NT2/D1 (cell line): Measurements from ENCODE around the gene CD5L.

Experiments
- DNase-seq: peaks from one replicate; pipeline ENCODE4 v3.0.0-alpha.2; 2011; ENCODE audit warnings: low read depth, low spot score
- H3K27me3 ChIP-seq: 2 replicates; pipeline ENCODE4 v1.6.0; 2011; ENCODE audit warnings: mild to moderate bottlenecking; ENCODE audit not compliant: insufficient read length, insufficient read depth
- H3K36me3 ChIP-seq: 2 replicates; pipeline ENCODE4 v1.6.1; 2011; ENCODE audit warnings: mild to moderate bottlenecking, low read length, mixed read lengths; ENCODE audit not compliant: insufficient read depth, insufficient read length
- H3K4me1 ChIP-seq: 2 replicates; pipeline ENCODE4 v1.5.1; 2011; ENCODE audit not compliant: insufficient read depth, insufficient read length
- H3K4me3 ChIP-seq: 2 replicates; pipeline ENCODE4 v1.5.1; 2011; ENCODE audit warnings: low read depth; ENCODE audit not compliant: insufficient read length
- H3K9ac ChIP-seq: 2 replicates; pipeline ENCODE4 v1.6.0; 2011; ENCODE audit warnings: low read depth; ENCODE audit not compliant: insufficient read length
- H3K9me3 ChIP-seq: 2 replicates; pipeline ENCODE4 v1.5.1; 2011; ENCODE audit warnings: mild to moderate bottlenecking, low read length; ENCODE audit not compliant: insufficient read depth
- SUZ12 ChIP-seq: IDR thresholded peaks from 2 replicates; pipeline ENCODE4 v1.6.1; 2011; ENCODE audit not compliant: insufficient read length, insufficient read depth; ENCODE audit errors: extremely low read depth
- YY1 ChIP-seq: IDR thresholded peaks from 2 replicates; pipeline ENCODE4 v1.6.1; 2011; ENCODE audit not compliant: insufficient read length, insufficient read depth
- ZNF274 ChIP-seq: IDR thresholded peaks from 2 replicates; pipeline ENCODE4 v1.6.1; 2011; ENCODE audit warnings: mild to moderate bottlenecking, low read depth, low read length

Gene CD5L

GRCh38 chr1:157841708-157842107 lies at the start of gene CD5L:
Gene CD5L (minus strand): TSS chr1:157841808. CDS start chr1:157841701, 107 bp downstream.
- Histone ChIP-seq H3K9me3 (no peaks in the 10 kb centered on the region), H3K36me3 (no peaks in the 10 kb centered on the region), H3K9ac (no peak within 1 kb of the TSS), H3K4me1 (no peaks in the 10 kb centered on the region), H3K27me3 (no peaks in the 10 kb centered on the region), H3K4me3 (no peak within 1 kb of the TSS)
- no peak for TF ChIP-seq SUZ12
- no peak for TF ChIP-seq ZNF274
- TF ChIP-seq YY1 = no peak
- no peak for DNase-seq

- TF ChIP-seq YY1 = no peak
- TF ChIP-seq SUZ12 = no peak
- no peak for TF ChIP-seq ZNF274
- Histone ChIP-seq H3K9ac (no peak overlapping the region), H3K27me3 (no peaks in the 10 kb centered on the region), H3K9me3 (no peaks in the 10 kb centered on the region), H3K36me3 (no peaks in the 10 kb centered on the region), H3K4me3 (no peak overlapping the region), H3K4me1 (no peaks in the 10 kb centered on the region)
- DNase-seq = no peak
Observed at GRCh38 chr1:157882580-157882979, 41.0 kb upstream of the CD5L start.

- H3K4me1 ChIP-seq = no peaks in the 10 kb centered on the region
- H3K4me3 ChIP-seq = no peak overlapping the region
- no peaks in the 10 kb centered on the region for H3K36me3 ChIP-seq
- H3K27me3 ChIP-seq = no peaks in the 10 kb centered on the region
- no peaks in the 10 kb centered on the region for H3K9me3 ChIP-seq
- DNase-seq = no peak
- no peak overlapping the region for H3K9ac ChIP-seq
- TF ChIP-seq YY1 (no peak), SUZ12 (no peak), ZNF274 (no peak)
Observed at GRCh38 chr1:157880621-157881020, 39.0 kb upstream of the CD5L start.

GRCh38 chr1:157878059-157878458 lies 36.5 kb upstream of the CD5L start:
- DNase-seq = peak; percentile 57
- Histone ChIP-seq H3K4me1 (no peaks in the 10 kb centered on the region), H3K9me3 (no peaks in the 10 kb centered on the region), H3K4me3 (no peak overlapping the region), H3K27me3 (no peaks in the 10 kb centered on the region), H3K9ac (no peak overlapping the region), H3K36me3 (no peaks in the 10 kb centered on the region)
- TF ChIP-seq SUZ12 (no peak), YY1 (no peak), ZNF274 (no peak)

GRCh38 chr1:157870490-157870889 lies 28.9 kb upstream of the CD5L start:
- H3K4me1 ChIP-seq = no peaks in the 10 kb centered on the region
- no peaks in the 10 kb centered on the region for H3K27me3 ChIP-seq
- H3K36me3 ChIP-seq = no peaks in the 10 kb centered on the region
- H3K4me3 ChIP-seq = no peak overlapping the region
- peaks cover 17% of the 10 kb centered on the region; the same call in 1 of the 2 replicates for H3K9me3 ChIP-seq
- no peak overlapping the region for H3K9ac ChIP-seq
- TF ChIP-seq ZNF274 = no peak
- no peak for TF ChIP-seq YY1
- no peak for TF ChIP-seq SUZ12
- DNase-seq = no peak

GRCh38 chr1:157868654-157869053 lies 27.0 kb upstream of the CD5L start:
- H3K36me3 ChIP-seq = no peaks in the 10 kb centered on the region
- no peak overlapping the region for H3K4me3 ChIP-seq
- H3K4me1 ChIP-seq = no peaks in the 10 kb centered on the region
- peak; percentile 35 for DNase-seq
- TF ChIP-seq ZNF274 (no peak), YY1 (no peak), SUZ12 (no peak)
- no peaks in the 10 kb centered on the region for H3K27me3 ChIP-seq
- H3K9ac ChIP-seq = no peak overlapping the region
- H3K9me3 ChIP-seq = peaks cover 17% of the 10 kb centered on the region; the same call in 1 of the 2 replicates

- DNase-seq = no peak
- TF ChIP-seq YY1 = no peak
- no peak for TF ChIP-seq ZNF274
- TF ChIP-seq SUZ12 = no peak
- Histone ChIP-seq H3K4me1 (no peaks in the 10 kb centered on the region), H3K27me3 (no peaks in the 10 kb centered on the region), H3K9ac (no peak overlapping the region), H3K36me3 (no peaks in the 10 kb centered on the region), H3K9me3 (peaks cover 8% of the 10 kb centered on the region; the same call in 1 of the 2 replicates), H3K4me3 (no peak overlapping the region)
Observed at GRCh38 chr1:157862114-157863070, 20.8 kb upstream of the CD5L start.

- Histone ChIP-seq H3K36me3 (no peaks in the 10 kb centered on the region), H3K27me3 (peaks cover 4% of the 10 kb centered on the region), H3K4me3 (no peak overlapping the region), H3K4me1 (no peaks in the 10 kb centered on the region), H3K9me3 (no peaks in the 10 kb centered on the region), H3K9ac (no peak overlapping the region)
- no peak for DNase-seq
- TF ChIP-seq SUZ12 (no peak), ZNF274 (no peak)
Observed at GRCh38 chr1:157856538-157856937, 14.9 kb upstream of the CD5L start.
